ENCODE results near the gene MTHFD2.

MTHFD2 gene

GRCh38 chr2:74197049-74197448 lies 1.4 kb upstream of the MTHFD2 start:
- TF ChIP-seq CTCF (IDR thresholded peaks at IDR 0.05; ENCODE audit: borderline replicate concordance, insufficient read depth, low read depth, low read length), result no peak

DNA sequence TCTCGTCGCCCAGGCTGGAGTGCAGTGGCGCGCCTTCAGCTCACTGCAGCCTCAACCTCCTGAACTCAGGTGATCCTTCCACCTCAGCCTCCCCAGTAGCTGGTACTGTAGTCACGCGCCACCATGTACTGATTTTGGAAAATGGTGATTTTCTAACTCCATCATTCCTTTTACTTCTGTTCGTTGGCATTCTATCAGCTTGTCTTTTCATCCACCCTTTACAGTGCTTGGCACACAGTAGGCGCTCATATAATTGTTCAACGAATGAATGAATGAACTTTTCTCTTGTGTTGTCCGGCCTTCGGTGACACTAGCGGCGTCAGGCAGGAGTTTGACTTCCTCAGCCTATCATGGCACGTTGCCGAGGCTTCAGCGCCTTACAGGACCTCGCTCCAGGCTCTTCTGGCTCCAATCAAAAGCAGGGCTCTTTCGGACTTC lies 373 bp upstream of the MTHFD2 start:
- no peak for TF ChIP-seq CTCF (IDR thresholded peaks at IDR 0.05; ENCODE audit: borderline replicate concordance, insufficient read depth, low read depth, low read length)
- no peak overlapping the region for H3K4me3 ChIP-seq (ENCODE audit: low read depth, low read length)

More at GRCh38 chr2:74197049-74197448, 1.4 kb upstream of the MTHFD2 start:
- H3K4me3 ChIP-seq (ENCODE audit: low read depth, low read length), result no peak overlapping the region

GRCh38 chr2:74199275-74199701 lies 873 bp downstream of the MTHFD2 start:
- peak overlapping the region; percentile 83 for H3K4me3 ChIP-seq (ENCODE audit: low read depth, low read length)
- no peak for TF ChIP-seq CTCF (IDR thresholded peaks at IDR 0.05; ENCODE audit: borderline replicate concordance, insufficient read depth, low read depth, low read length)

- H3K4me3 ChIP-seq (ENCODE audit: low read depth, low read length), result peak overlapping the region; percentile 83
- no peak for TF ChIP-seq CTCF (IDR thresholded peaks at IDR 0.05; ENCODE audit: borderline replicate concordance, insufficient read depth, low read depth, low read length)
Observed at GRCh38 chr2:74199871-74200305, 1.5 kb downstream of the MTHFD2 start.

GRCh38 chr2:74201196-74201595 lies 2.8 kb downstream of the MTHFD2 start:
- no peak overlapping the region for H3K4me3 ChIP-seq (ENCODE audit: low read depth, low read length)
- TF ChIP-seq CTCF (IDR thresholded peaks at IDR 0.05; ENCODE audit: borderline replicate concordance, insufficient read depth, low read depth, low read length), result no peak

DNA sequence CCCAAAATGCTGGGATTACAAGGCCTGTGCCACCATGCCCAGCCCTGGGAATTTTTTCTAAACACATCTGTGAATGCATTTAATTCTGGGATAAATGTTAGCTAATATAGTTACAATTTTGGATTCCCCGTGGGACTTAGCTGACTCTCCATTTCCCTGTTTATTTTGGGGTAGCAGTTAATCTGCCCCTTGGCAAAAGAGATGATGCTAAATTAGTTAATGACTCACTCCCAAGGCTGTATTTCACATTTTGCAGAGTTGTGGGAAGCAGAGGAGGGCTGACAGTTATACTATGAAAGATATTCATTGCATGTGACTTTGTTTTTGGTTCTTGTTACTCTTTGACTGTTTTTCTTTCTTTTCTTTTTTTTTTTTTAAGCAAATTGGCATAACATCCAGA lies 3.2 kb downstream of the MTHFD2 start:
- TF ChIP-seq CTCF (IDR thresholded peaks at IDR 0.05; ENCODE audit: borderline replicate concordance, insufficient read depth, low read depth, low read length), result no peak
- H3K4me3 ChIP-seq (ENCODE audit: low read depth, low read length), result no peak overlapping the region

DNA sequence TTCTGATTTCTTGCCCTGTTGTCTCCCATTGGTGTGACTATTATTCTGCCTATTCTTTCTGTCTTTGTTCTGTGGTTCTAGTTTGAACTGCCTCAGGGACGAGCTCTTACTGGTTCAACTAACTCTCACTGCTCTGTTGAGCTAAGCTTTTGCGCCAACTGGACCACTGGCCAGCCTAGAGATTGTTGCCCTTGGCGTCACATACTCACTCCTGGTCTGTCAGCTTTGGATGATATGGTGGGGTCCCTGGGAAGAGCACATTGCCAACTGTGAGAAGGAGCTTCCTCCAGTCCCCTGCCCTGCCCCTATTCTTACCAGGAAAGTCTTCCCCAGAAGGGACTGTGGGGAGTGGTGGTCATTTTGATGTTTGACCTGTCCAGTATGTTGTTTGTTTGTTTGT lies 6.0 kb downstream of the MTHFD2 start:
- TF ChIP-seq CTCF (IDR thresholded peaks at IDR 0.05; ENCODE audit: borderline replicate concordance, insufficient read depth, low read depth, low read length), result no peak
- no peak overlapping the region for H3K4me3 ChIP-seq (ENCODE audit: low read depth, low read length)
